HG03565 (cell line): Measurements from ENCODE around the gene ZNF286A.
"Not testable (repeated sequence)": the region's sequence is repeated elsewhere in the genome, so short reads cannot be mapped to it uniquely, and the experiment has no call there.

Experiments used
- ATAC-seq: cut with Tn5 transposase; IDR thresholded peaks from one replicate; pipeline ENCODE4 v1.9.1; 2021; ENCODE audit warnings: mild to moderate bottlenecking, moderate library complexity; ENCODE audit not compliant: unreplicated experiment

ZNF286A gene

DNA sequence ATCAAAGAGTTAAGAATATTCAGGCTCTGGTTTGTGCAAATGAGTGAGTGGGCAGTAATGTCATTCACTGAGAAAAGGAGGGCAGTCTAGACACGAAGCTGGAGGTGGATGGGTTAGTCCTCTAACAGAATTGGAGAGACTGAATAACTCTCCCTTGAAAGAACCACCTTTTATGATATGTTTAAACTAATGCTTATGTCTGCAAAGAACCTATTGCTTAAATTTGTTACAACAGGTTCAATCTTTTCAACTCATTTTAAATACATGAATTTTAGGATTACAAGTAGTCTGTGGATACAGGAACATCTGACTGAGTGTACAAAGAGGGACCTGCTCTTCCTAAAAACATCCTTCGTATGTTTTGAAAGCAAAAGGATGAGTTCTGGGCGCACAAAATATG lies 585 bp upstream of the ZNF286A start:
- not testable (repeated sequence) for ATAC-seq

DNA sequence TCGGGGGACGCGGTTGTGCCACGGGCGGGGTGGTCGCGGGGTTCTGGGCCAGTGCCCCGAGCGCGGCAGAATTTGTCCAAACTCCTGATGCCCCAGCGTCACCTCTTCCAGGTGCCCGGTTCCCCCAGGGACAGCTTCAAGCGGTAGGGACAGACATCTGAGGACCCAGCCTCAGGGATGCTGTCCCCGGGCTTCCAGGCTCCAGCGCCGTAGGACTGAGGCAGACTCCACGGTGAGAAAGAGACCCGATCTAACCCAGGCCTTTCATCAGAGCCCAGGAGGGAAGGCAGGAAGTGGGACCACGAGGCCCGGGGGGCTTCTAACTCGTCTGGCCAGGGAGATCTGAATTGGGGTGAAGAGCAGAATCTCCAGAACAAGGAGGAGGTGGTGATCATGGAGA lies 385 bp downstream of the ZNF286A start:
- ATAC-seq: not testable (repeated sequence)

DNA sequence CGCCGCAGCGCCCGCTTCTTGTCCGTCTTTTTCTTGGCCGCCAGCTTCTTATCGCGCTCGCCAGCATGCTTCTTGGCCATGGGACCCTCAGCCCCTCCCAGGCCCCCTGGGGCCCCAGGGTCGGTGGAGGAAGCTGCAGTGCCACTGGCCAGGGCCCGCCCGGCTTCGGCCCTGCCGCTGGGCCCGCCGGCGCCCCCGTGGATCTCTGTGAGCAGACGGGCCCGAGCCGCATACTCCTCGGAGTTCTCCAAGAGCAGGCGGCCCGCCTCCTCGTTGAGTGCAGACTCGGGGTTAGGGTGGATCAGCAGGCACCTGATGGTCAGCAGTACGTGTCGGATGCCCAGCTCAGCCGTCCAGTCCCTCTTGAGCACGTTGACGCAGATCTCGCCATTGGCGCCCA lies 4.7 kb downstream of the ZNF286A start:
- ATAC-seq: not testable (repeated sequence)

DNA sequence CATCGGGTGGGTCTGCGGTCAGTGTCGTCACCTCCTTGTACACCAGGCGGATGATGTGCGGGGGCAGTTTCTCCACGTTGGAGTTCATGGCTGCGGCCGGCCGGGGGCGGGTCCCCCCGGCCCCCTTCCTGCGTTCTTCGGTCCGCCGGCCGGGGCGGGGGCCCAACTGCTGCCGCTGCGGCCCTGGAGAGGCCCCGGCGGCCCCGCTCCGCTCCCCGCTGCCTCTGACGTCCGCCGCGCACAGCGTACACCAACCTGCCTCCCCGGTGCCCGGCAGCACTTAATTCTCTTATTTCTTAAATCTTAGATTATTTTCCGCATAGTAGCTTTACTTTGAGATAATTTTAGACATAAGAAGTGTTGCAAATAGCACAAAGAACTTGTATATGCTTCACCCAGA lies 5.3 kb downstream of the ZNF286A start:
- not testable (repeated sequence) for ATAC-seq

DNA sequence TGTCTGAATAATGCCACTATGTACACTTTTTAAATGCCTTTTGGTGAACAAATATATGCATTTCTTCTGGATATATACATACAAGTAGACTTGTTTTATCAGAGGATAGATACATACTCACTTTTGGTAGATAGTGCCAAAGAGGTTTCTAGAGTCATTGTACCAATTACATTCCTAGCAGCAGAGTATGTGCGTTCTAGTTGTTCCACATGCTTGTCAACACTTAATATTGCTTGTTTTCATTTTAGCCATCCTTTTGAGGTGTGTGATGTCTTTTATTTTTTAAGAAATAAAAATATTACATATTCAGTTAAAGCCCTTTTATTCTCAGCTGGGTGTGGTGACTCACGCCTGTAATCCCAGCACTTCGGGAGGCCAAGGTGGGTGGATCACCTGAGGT lies 9.3 kb downstream of the ZNF286A start:
- not testable (repeated sequence) for ATAC-seq

DNA sequence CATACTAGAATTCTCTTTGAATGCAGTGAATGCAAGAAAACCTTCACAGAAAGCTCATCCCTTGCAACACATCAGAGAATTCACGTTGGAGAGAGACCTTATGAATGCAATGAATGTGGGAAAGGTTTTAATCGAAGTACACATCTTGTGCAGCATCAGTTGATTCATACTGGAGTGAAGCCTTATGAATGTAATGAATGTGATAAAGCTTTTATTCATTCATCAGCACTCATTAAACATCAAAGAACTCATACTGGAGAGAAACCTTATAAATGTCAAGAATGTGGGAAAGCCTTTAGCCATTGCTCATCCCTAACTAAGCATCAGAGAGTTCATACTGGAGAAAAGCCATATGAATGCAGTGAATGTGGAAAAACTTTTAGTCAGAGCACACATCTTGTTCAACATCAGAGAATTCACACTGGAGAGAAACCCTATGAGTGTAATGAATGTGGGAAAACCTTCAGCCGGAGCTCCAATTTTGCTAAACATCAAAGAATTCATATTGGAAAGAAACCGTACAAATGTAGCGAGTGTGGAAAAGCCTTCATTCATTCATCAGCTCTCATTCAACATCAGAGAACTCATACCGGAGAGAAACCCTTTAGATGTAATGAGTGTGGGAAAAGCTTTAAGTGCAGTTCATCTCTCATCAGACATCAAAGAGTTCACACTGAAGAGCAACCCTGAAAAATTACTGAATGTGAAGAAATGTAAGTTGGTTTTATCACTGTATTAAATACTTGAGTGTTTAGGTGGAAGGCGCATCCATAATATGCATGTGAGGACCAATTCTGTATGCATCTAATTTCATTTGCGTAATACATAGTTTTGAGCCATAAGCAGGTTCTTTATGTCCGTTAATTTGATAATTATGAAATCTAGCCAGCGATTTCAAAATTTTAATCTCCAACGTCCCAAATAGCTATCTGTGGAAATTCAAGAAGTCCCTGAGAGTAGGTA lies 17.3 kb downstream of the ZNF286A start:
- ATAC-seq: not testable (repeated sequence)

DNA sequence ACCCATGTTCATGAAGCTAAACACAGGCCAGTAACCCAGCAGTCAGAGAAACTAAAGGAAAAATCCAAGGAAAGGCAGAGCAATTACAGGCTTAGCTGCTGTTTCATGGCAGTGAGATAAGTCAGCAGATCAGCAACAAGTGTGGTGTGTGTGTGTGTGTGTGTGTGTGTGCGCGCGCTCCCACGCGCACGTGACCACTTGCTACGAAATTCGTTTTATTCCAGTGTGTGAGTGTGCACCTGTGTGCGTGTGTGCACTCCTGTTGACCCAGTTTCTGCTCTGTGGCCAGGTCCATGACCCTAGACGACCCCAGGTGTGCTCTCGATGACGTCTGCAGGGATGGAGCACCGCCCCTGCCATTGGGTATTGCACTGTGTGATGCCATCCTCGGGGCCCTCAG lies 31.0 kb downstream of the ZNF286A start:
- not testable (repeated sequence) for ATAC-seq

DNA sequence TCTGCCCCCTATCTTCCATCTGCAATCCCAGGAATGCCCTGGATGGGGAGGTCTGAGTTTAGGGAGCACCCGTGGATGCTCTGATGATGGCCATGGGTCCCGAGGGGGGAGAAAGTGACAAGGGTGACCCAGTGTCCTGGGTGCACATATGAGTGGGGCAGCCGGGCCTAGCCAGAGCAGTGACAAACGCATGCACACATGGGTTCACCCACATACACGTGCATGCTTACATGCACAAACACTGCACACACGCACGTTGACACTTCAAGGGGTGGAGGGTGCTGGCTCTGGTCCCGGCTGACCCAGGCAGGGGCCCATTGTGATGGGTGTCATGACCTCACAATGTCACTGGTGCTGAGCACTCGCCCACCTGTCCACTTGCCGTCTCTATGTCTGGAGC lies 32.3 kb downstream of the ZNF286A start, which contains the start of gene TBC1D26:
TSS of gene TBC1D26 (plus strand) at position 384 of the 400 bp plus-strand sequence. CDS start 3,066 bp downstream, outside the sequence.
- not testable (repeated sequence) for ATAC-seq

DNA sequence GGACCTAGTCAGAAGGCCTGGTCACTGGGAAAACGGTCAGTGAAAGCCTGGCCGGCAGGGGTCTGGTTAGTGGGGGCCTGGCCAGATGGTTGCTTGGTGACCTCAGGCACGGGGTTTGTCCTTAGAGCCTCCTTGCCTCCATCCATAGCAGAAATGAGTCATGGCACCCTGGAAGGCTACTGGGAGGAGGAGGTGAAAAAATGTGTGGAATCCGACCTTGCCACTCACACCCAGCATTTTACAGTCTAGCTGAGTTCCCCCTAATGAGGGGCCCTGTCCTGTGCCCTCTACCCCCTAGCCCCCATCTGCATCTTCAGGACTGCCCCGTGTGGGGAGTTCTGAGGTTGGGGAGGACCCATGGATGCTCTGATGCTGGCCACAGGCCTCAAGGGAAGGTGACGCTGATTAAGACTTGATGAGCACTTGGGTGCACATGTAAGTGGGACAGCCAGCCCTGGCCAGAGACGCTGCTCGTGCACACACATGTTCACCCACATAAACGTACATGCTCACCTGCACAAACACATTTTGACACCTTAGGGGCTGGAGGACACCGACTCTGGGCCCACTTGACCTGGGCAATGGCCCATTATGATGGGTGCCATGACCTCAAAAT lies 33.7 kb downstream of the ZNF286A start:
- ATAC-seq: not testable (repeated sequence)

DNA sequence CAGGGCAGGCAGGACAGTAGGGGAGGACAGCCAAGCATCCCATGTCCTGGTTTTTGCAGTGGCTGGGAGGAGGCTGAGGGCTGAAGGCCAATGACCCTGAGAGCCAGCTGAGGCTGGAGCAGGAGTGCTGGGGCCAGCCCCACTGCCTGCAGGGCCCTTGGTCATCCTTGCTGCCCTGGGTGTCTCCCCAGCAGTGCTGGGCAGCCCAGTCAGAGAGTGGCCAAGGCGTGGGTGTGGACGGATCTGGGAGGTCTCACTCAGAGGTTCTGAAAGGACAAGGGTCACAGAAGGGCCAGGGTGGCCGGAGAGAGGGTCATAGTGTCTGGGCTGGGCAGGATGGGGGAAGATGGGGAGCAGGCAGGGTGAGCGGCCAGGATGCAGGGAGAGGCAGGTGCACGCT lies 37.0 kb downstream of the ZNF286A start:
- not testable (repeated sequence) for ATAC-seq

DNA sequence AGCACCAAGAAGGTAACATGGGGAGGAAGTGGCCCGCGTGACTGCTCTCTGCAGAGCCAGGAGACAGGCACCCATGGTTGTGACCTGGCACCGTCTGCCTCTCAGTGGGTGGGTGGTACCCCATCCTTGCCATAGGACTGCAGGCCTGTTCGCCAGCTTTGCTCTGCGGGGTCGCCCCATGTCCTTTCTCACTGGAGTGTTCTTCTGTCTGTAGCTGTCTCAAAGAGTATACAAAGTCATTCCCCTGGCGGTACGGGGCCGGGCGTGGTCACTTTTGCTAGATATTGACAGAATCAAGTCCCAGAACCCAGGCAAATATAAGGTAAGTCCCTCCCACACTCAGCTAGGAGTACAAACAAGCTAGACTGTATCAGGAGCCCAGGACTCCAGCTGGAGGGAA lies 38.5 kb downstream of the ZNF286A start:
- ATAC-seq: no peak

DNA sequence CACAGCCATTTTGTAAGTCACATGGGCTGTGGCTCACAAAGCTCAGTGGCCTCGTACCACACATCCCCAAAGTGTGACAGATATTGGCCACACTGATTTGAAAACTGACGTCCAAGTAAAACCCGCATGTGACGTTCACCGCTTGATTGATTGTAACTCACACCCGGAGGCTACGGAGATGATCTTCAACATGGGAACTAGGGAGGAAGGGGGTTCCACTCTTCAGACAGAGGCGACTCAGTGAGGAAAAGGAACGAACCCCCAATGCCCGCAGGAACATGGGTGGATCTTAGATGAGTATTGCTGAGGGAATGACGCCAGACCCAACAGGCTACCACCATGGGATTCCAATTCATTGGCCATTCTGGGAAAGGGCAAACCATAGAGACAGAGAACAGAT lies 39.7 kb downstream of the ZNF286A start:
- ATAC-seq: not testable (repeated sequence)

DNA sequence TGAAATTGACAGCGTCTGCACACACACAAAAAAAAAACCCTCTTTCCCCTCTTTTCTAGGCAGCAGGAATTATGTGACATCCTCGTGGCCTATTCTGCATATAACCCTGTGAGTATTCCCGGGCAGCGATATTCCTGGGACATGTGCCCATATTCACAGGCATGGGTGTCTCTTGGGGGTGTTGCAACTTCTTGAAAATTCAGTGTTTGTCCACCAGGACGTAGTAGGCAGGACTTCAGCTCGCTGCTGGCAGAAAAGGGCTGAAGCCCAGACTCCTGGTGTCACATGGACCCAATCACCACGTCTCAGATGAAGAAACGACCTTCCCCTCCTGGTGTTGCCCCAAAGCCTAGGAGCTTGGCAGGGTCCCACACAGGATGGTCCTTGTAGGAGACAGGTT lies 40.5 kb downstream of the ZNF286A start:
- not testable (repeated sequence) for ATAC-seq

DNA sequence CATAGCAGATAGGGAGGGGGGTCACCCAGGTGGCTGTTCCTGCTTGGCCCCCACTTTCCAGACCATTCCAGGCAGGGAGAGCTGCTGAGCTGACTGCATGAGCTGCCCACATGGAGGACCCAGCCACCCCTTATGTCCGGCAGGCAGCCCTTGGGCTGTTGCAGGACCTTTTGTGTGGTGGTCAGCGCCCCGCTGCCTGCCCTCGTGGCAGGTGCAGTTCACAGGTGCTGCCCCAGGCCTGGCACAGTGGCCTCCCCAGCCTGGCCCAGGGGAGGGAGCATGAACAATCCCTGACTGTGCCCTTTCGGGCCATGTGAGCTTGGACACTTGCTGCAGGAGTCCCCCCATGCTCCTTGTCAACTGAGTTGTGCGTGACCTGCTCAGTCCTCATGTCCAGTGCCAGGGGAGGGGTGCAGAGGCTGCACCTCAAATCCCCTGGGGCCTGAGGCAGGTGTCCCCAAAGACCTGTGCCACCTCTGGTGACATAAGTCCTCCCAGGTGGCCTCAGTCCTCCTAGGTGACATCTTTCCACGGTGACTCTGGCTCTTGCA lies 41.1 kb downstream of the ZNF286A start:
- no peak for ATAC-seq

DNA sequence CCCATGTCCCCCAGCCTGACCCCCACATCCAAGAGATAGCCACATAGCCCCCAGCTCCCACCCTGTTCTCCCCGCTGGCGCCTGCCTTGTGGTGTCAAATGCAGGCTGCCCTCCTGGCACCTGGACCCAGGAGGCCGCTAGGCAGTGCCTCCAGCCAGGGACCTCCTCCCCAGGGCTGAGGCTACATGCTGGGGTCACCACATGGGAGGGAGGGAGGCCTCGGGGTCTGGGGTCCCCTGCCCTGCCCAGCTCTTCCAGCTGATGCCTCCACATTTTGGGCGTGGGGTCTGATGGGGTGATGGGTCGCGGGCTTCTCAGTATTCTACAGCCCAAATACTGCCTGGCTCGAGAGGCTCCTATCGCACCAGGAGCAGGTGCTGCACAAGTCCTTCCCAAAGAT lies 42.1 kb downstream of the ZNF286A start:
- ATAC-seq: no peak

DNA sequence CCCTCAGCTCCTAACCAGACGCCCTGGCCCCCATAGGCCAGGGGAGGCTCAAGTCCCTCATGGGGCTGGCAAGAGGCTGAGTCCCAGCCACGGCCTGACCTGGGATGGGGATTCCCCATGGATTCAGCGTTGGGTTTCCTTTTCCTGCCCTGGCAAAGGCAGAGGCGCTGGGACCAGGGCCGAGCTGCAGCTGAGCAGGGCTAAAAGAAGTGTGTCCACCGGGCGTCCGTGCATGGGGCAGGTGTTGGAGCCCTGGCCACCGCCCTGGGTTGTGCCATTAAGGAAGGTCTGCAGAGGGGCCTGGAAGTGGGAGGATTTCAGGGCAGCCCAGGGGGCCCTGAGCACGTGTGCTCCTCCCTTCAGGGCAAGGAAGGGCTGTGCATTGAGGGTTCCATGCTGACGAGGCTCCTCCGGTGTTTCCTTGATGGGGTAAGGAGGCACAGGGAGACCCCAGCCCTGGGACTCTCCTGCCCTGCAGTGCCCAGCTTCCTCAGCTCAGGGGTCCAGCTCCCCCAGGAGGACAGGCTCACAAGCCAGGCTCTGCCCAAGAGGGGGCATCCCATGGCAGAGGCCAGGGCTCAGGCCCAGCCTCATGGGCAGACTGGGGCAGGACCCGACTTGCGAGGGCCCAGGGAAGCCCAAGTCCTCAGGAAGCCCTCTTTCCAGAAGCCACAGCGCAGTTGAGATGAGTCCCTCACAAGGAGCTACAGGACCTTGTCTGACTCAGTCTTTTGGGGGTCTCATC lies 42.7 kb downstream of the ZNF286A start:
- ATAC-seq: no peak

DNA sequence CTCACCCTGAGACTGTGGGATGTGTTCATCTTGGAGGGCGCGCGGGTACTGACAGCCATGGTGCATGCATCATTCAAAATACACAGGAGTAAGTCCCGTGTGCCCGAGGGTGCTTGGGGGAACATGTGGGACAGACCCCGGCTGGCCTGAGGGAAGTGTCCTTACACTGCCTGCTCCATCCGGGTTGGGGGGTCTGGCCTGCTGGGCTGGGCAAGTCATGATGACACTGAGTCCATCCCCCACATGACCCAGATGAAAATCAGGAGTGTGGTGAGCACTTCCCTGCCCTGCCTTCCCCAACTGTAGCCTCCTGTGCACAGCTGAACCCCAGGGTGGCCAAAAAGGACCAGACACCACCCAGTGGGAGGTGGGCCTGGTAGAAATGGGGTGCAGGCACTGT lies 43.4 kb downstream of the ZNF286A start:
- no peak for ATAC-seq

DNA sequence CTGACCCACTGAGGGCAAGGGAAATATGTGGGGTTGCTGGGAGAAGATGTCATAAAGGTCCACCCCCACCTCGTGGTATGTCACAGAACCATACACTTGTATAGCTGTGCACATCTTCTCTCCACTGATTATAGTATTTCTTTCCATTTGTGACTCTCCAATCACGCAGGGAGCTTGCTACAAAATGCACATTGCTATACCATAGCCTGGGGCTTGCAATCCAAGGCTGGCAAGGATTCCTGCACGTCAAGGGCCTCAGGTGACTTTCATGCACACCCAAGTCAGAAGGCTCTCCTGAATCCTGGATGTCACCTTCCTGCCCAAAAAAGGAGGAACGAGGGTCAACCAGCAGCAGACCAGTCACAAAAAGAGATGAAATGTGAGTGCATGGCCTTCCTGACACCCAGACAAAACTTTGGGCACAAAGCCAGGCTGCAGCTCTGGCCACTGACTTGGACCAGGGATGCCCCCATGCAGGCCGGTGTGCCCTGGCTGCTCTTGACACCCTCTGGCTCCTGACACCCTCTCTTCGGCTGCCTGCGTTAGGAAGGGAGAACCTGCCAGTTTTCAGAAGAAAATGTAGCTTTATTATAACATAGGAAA lies 44.6 kb downstream of the ZNF286A start:
- no peak for ATAC-seq

DNA sequence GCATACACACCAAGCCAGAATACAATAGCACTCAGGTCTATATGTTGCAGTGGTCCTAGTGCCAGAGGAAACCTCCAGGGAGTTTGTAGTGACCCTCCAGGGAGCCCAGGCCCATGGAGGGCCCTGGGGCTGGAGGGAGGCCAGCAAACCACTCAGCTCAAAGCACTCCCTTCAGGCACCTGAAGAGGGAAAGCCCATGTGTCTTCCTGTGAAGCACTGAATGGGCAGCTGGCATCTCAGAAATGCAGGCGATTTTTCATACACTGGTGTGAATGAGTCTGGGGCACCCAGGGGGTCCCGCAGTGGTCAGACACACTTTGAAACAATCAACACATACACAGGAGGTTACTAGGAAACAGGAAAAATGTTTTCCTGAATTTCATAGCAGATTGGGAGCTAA lies 45.3 kb downstream of the ZNF286A start:
- ATAC-seq: no peak

DNA sequence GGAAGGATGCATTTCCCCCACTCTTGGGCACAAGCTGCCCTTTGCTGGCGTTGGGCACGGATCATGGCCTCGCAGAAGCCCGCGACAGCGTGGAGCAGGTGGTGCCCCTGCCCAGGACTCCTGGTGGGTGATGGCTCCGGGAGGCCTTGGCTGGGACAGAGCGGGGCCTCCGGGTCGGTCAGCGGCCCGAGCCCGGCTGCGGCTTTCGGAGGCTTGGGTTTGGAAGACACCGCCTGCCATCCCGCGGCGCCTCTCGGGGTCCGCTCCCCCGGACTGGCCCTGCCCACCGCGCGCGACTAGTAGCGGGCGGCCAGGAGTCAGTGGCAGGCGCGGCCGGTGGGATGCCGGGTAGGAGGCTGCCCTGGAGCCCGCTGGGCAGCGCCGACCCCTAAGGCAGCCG lies 49.9 kb downstream of the ZNF286A start:
- ATAC-seq: not testable (repeated sequence)
